GM18499 (cell line): ENCODE measurements around the gene ABL1.

Source experiments
- ATAC-seq: cut with Tn5 transposase; IDR thresholded peaks from one replicate; pipeline ENCODE4 v1.9.1; 2021; ENCODE audit warnings: moderate number of reproducible peaks; ENCODE audit not compliant: insufficient read depth, unreplicated experiment

The ABL1 gene

GRCh38 chr9:130886981-130887380 lies 51.9 kb downstream of the ABL1 start:
- no peak for ATAC-seq

- no peak for ATAC-seq
Measured at GRCh38 chr9:130887494-130888144, 52.6 kb downstream of the ABL1 start.

GRCh38 chr9:130888146-130888885 lies 53.3 kb downstream of the ABL1 start:
- no peak for ATAC-seq

GRCh38 chr9:130890124-130890523 lies 55.1 kb downstream of the ABL1 start:
- no peak for ATAC-seq

- ATAC-seq = no peak
Measured at GRCh38 chr9:130890870-130891687, 56.0 kb downstream of the ABL1 start.

- ATAC-seq = no peak
Measured at GRCh38 chr9:130891688-130892476, 56.8 kb downstream of the ABL1 start.

- no peak for ATAC-seq
Measured at GRCh38 chr9:130892477-130893304, 57.6 kb downstream of the ABL1 start.

- no peak for ATAC-seq
Measured at GRCh38 chr9:130893341-130894101, 58.5 kb downstream of the ABL1 start.

- ATAC-seq = no peak
Measured at GRCh38 chr9:130894546-130894945, 59.5 kb downstream of the ABL1 start.

- no peak for ATAC-seq
Measured at GRCh38 chr9:130895038-130895437, 60.0 kb downstream of the ABL1 start.

- ATAC-seq = no peak
Measured at GRCh38 chr9:130895481-130896232, 60.6 kb downstream of the ABL1 start.

GRCh38 chr9:130896233-130897014 lies 61.4 kb downstream of the ABL1 start, which contains the start of gene QRFP:
Gene QRFP, minus strand, starts transcription at chr9:130896812. Its CDS starts 2,974 bp downstream, at chr9:130893838.
- ATAC-seq = no peak

GRCh38 chr9:130897105-130897751 lies 62.2 kb downstream of the ABL1 start:
- no peak for ATAC-seq

- ATAC-seq = no peak
Measured at GRCh38 chr9:130897848-130898551, 62.9 kb downstream of the ABL1 start.

- ATAC-seq = no peak
Measured at GRCh38 chr9:130898552-130898852, 63.4 kb downstream of the ABL1 start.

GRCh38 chr9:130899051-130899748 lies 64.1 kb downstream of the ABL1 start:
- ATAC-seq = no peak
